Smooth muscle cell (in vitro differentiated cells): ENCODE data around the gene RBFOX1. TPM values are rescaled to one million over a fixed set of nuclear protein-coding genes. Genes with fewer than 3 reads are reported as not detected.

Experiments
- DNase-seq: peaks from one replicate; lab custom pipeline; 2025; ENCODE audit not compliant: unreplicated experiment; lab: John Stamatoyannopoulos, UW
- H2AFZ ChIP-seq: fragments of 200-600 bp; sonication (generic); 2 replicates; pipeline ENCODE4 v1.6.0; 2016; ENCODE audit warnings: antibody characterized with exemption, low read depth, mild to moderate bottlenecking
- H3F3A ChIP-seq: fragments of 200-600 bp; sonication (generic); 2 replicates; pipeline ENCODE4 v1.6.0; 2017; ENCODE audit warnings: antibody characterized with exemption, low read depth
- H3K27ac ChIP-seq: fragments of 200-600 bp; sonication (generic); 2 replicates; pipeline ENCODE4 v1.5.1; 2016; ENCODE audit warnings: low read depth, mild to moderate bottlenecking
- H3K27me3 ChIP-seq: fragments of 200-600 bp; sonication (generic); 2 replicates; pipeline ENCODE4 v1.6.1; 2016; ENCODE audit warnings: low read depth, mild to moderate bottlenecking
- H3K36me3 ChIP-seq: fragments of 200-600 bp; sonication (generic); 2 replicates; pipeline ENCODE4 v1.5.1; 2016; ENCODE audit warnings: low read depth
- H3K4me1 ChIP-seq: fragments of 200-600 bp; sonication (generic); 2 replicates; pipeline ENCODE4 v1.5.1; 2016; ENCODE audit warnings: low read depth
- H3K4me2 ChIP-seq: fragments of 200-600 bp; sonication (generic); 2 replicates; pipeline ENCODE4 v1.6.0; 2016; ENCODE audit warnings: mild to moderate bottlenecking
- H3K4me3 ChIP-seq: fragments of 200-600 bp; sonication (generic); 2 replicates; pipeline ENCODE4 v1.5.1; 2016; ENCODE audit warnings: mild to moderate bottlenecking
- H3K79me2 ChIP-seq: fragments of 200-600 bp; sonication (generic); 2 replicates; pipeline ENCODE4 v1.6.0; 2016; ENCODE audit warnings: low read depth, mild to moderate bottlenecking
- H3K9ac ChIP-seq: fragments of 200-600 bp; sonication (generic); 2 replicates; pipeline ENCODE4 v1.6.0; 2016; ENCODE audit warnings: low read depth
- H3K9me3 ChIP-seq: fragments of 200-600 bp; sonication (generic); replicated peaks from 2 replicates; pipeline ENCODE4 v1.5.1; 2016; ENCODE audit warnings: low read depth
- H4K20me1 ChIP-seq: fragments of 200-600 bp; sonication (generic); 2 replicates; pipeline ENCODE4 v1.6.0; 2016; ENCODE audit warnings: low read depth
- CTCF ChIP-seq: fragments of 200-600 bp; sonication (generic); IDR thresholded peaks from 2 replicates; pipeline ENCODE4 v1.5.1; 2017; ENCODE audit warnings: borderline replicate concordance, mild to moderate bottlenecking, antibody characterized with exemption; ENCODE audit not compliant: insufficient read depth, poor library complexity, severe bottlenecking
- WGBS: methylation state at CpG from one replicate; pipeline ENCODE4 v1.1.7; 2016; ENCODE audit warnings: low lambda C conversion rate; 5-methylcytosine and 5-hydroxymethylcytosine counted together
- polyA plus RNA-seq: library from polyadenylated mRNA; unstranded; fragments of >200 nt; fragmentation: Nextera tagmentation; extraction: Ambion mirVana; gene quantifications from 2 replicates; pipeline ENCODE4 v1.2.1, GENCODE V29; 2016
- total RNA-seq: library from RNA; depleted of rRNA; stranded (reverse); fragments of >200 nt; gene quantifications from 2 replicates; pipeline ENCODE4 v1.2.3, GENCODE V29; 2014

RBFOX1 gene
- total and polyA plus RNA-seq, 2 experiments from 2014 or later, result not detected

- no peak for TF ChIP-seq CTCF
- no peaks in the 10 kb centered on the region for H3K4me1 ChIP-seq
- no peak for DNase-seq
- no peaks in the 10 kb centered on the region for H3K79me2 ChIP-seq
- no peaks in the 10 kb centered on the region for H4K20me1 ChIP-seq
- H3K27ac ChIP-seq, result no peak overlapping the region
- H3F3A ChIP-seq, result no peaks in the 10 kb centered on the region
- H3K9me3 ChIP-seq, result no peaks in the 10 kb centered on the region
- no peak overlapping the region for H3K4me2 ChIP-seq
- no peak overlapping the region for H3K4me3 ChIP-seq
- WGBS, result 83% methylated on average over 6 of the region's 6 CpGs
- H2AFZ ChIP-seq, result no peak overlapping the region
- no peaks in the 10 kb centered on the region for H3K36me3 ChIP-seq
- H3K27me3 ChIP-seq, result no peaks in the 10 kb centered on the region
- no peak overlapping the region for H3K9ac ChIP-seq
Observed at GRCh38 chr16:7605812-7606211, 273.2 kb downstream of the RBFOX1 start.

- Histone ChIP-seq H2AFZ (no peak overlapping the region), H3K4me3 (no peak overlapping the region), H3K4me1 (no peaks in the 10 kb centered on the region), H3F3A (no peaks in the 10 kb centered on the region), H3K4me2 (no peak overlapping the region), H3K27me3 (no peaks in the 10 kb centered on the region), H3K36me3 (no peaks in the 10 kb centered on the region), H4K20me1 (no peaks in the 10 kb centered on the region), H3K9me3 (no peaks in the 10 kb centered on the region), H3K79me2 (no peaks in the 10 kb centered on the region), H3K27ac (no peak overlapping the region), H3K9ac (no peak overlapping the region)
- TF ChIP-seq CTCF, result no peak
- 94% methylated on average over 8 of the region's 8 CpGs for WGBS
- no peak for DNase-seq
Observed at GRCh38 chr16:7612671-7613070, 280.0 kb downstream of the RBFOX1 start.

GRCh38 chr16:7613518-7613917 lies 280.9 kb downstream of the RBFOX1 start:
- no peaks in the 10 kb centered on the region for H3F3A ChIP-seq
- no peaks in the 10 kb centered on the region for H3K27me3 ChIP-seq
- H3K9me3 ChIP-seq, result no peaks in the 10 kb centered on the region
- no peak overlapping the region for H2AFZ ChIP-seq
- no peak for TF ChIP-seq CTCF
- no peak overlapping the region for H3K4me2 ChIP-seq
- H4K20me1 ChIP-seq, result no peaks in the 10 kb centered on the region
- H3K27ac ChIP-seq, result no peak overlapping the region
- no peak overlapping the region for H3K9ac ChIP-seq
- no peak for DNase-seq
- H3K4me1 ChIP-seq, result no peaks in the 10 kb centered on the region
- H3K36me3 ChIP-seq, result no peaks in the 10 kb centered on the region
- H3K79me2 ChIP-seq, result no peaks in the 10 kb centered on the region
- H3K4me3 ChIP-seq, result no peak overlapping the region
- 75% methylated on average over 2 of the region's 2 CpGs for WGBS

GRCh38 chr16:7614021-7614795 lies 281.6 kb downstream of the RBFOX1 start:
- H3K27ac ChIP-seq, result no peak overlapping the region
- no peaks in the 10 kb centered on the region for H3K9me3 ChIP-seq
- H3K27me3 ChIP-seq, result no peaks in the 10 kb centered on the region
- H3K36me3 ChIP-seq, result no peaks in the 10 kb centered on the region
- no peak overlapping the region for H2AFZ ChIP-seq
- H3K79me2 ChIP-seq, result no peaks in the 10 kb centered on the region
- no peak overlapping the region for H3K9ac ChIP-seq
- no peaks in the 10 kb centered on the region for H4K20me1 ChIP-seq
- H3K4me2 ChIP-seq, result no peak overlapping the region
- no peak for DNase-seq
- no peak overlapping the region for H3K4me3 ChIP-seq
- no peaks in the 10 kb centered on the region for H3F3A ChIP-seq
- 55% methylated on average over 7 of the region's 7 CpGs for WGBS
- H3K4me1 ChIP-seq, result no peaks in the 10 kb centered on the region
- TF ChIP-seq CTCF, result no peak
